ENCODE measurements around the gene WNT16. TPM values are rescaled to one million over a fixed set of nuclear protein-coding genes. Genes with fewer than 3 reads are reported as not detected.

The WNT16 gene
- total RNA-seq, 1 donor from 2014 or later, result 0.49 TPM

GRCh38 chr7:121327671-121328070 lies 1.1 kb upstream of the WNT16 start:
- no peak overlapping the region for H3K27ac Mint-ChIP-seq
- DNase-seq (ENCODE audit: low spot score in 2 of 2, unreplicated experiment in 2 of 2), result no peak
- no peak overlapping the region for H3K4me3 Mint-ChIP-seq
- H3K4me1 Mint-ChIP-seq, result peaks cover 30% of the 10 kb centered on the region
- H3K27me3 Mint-ChIP-seq (ENCODE audit: low read depth), result peaks cover 56% of the 10 kb centered on the region
- H3K36me3 Mint-ChIP-seq, result no peaks in the 10 kb centered on the region
- TF ChIP-seq, protein P1, sequence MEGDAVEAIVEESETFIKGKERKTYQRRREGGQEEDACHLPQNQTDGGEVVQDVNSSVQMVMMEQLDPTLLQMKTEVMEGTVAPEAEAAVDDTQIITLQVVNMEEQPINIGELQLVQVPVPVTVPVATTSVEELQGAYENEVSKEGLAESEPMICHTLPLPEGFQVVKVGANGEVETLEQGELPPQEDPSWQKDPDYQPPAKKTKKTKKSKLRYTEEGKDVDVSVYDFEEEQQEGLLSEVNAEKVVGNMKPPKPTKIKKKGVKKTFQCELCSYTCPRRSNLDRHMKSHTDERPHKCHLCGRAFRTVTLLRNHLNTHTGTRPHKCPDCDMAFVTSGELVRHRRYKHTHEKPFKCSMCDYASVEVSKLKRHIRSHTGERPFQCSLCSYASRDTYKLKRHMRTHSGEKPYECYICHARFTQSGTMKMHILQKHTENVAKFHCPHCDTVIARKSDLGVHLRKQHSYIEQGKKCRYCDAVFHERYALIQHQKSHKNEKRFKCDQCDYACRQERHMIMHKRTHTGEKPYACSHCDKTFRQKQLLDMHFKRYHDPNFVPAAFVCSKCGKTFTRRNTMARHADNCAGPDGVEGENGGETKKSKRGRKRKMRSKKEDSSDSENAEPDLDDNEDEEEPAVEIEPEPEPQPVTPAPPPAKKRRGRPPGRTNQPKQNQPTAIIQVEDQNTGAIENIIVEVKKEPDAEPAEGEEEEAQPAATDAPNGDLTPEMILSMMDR (IDR thresholded peaks at IDR 0.05; ENCODE audit: unreplicated experiment), result no peak
- no peaks in the 10 kb centered on the region for H3K9me3 Mint-ChIP-seq

GRCh38 chr7:121329191-121330052 lies 622 bp downstream of the WNT16 start:
- Mint-ChIP-seq H3K27me3 (ENCODE audit: low read depth) (peaks cover 59% of the 10 kb centered on the region), H3K4me3 (peak overlapping the region; percentile 72), H3K36me3 (no peaks in the 10 kb centered on the region), H3K9me3 (no peaks in the 10 kb centered on the region), H3K4me1 (peaks cover 22% of the 10 kb centered on the region), H3K27ac (no peak overlapping the region)
- DNase-seq (ENCODE audit: low spot score in 2 of 2, unreplicated experiment in 2 of 2), result peak in 1 of 2 experiments; percentile 62
- TF ChIP-seq, protein P1 (IDR thresholded peaks at IDR 0.05; ENCODE audit: unreplicated experiment), result no peak

DNA sequence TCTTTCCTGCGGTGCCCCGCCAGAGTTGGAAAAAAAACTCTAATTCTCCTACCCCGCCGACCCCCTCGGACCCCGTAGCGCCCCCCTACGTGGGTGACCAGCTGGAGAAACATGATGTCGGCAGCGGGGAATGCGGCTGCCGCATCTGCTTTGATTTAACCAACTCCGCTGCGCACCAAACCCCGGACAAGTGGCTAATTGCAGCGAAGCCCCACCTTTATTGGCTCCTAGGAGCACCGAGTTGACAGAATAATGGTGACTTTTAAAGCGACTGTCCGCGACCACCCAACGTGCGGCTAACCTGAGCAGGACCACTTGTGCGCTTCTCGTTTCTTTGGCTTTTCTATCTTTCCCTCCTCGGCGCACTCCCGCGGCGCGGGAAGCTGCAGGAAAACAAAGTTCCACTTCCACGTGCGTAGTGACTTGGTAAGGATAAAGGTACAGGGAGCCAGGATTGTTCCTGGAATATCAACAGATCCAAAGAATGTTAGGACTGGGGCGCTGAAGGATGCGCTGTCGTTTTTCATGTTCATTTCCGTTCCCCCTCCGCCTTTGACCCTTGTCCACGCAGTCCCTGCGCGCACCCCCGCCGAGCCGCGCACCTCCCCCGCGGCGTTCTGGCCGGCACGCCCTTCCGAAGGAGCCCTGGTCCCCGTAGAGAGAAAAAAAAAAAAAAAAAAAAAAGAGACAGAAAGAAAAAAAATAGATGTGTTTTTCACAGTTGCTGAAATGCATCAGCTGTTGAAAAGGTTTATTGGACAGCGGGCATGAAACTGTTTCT lies 1.4 kb downstream of the WNT16 start:
- no peak for DNase-seq (ENCODE audit: low spot score in 2 of 2, unreplicated experiment in 2 of 2)
- no peaks in the 10 kb centered on the region for H3K36me3 Mint-ChIP-seq
- H3K27me3 Mint-ChIP-seq (ENCODE audit: low read depth), result peaks cover 63% of the 10 kb centered on the region
- peaks cover 23% of the 10 kb centered on the region for H3K4me1 Mint-ChIP-seq
- TF ChIP-seq, protein P1 (IDR thresholded peaks at IDR 0.05; ENCODE audit: unreplicated experiment), result no peak
- H3K4me3 Mint-ChIP-seq, result peak overlapping the region; percentile 72
- H3K9me3 Mint-ChIP-seq, result no peaks in the 10 kb centered on the region
- H3K27ac Mint-ChIP-seq, result no peak overlapping the region

GRCh38 chr7:121331048-121331447 lies 2.2 kb downstream of the WNT16 start:
- TF ChIP-seq, protein P1 (IDR thresholded peaks at IDR 0.05; ENCODE audit: unreplicated experiment), result no peak
- Mint-ChIP-seq H3K4me3 (no peak overlapping the region), H3K27me3 (ENCODE audit: low read depth) (peaks cover 63% of the 10 kb centered on the region)

DNA sequence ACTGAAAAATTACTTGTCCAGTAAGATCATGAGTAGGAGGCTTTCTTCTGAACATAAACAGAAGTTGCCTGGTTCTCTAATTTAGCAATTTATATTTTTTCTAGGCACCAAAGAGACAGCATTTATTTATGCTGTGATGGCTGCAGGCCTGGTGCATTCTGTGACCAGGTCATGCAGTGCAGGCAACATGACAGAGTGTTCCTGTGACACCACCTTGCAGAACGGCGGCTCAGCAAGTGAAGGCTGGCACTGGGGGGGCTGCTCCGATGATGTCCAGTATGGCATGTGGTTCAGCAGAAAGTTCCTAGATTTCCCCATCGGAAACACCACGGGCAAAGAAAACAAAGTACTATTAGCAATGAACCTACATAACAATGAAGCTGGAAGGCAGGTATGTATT lies 2.8 kb downstream of the WNT16 start:
- no peak for DNase-seq (ENCODE audit: low spot score in 2 of 2, unreplicated experiment in 2 of 2)
- Mint-ChIP-seq H3K9me3 (no peaks in the 10 kb centered on the region), H3K4me3 (no peak overlapping the region), H3K36me3 (no peaks in the 10 kb centered on the region), H3K4me1 (peaks cover 26% of the 10 kb centered on the region), H3K27ac (no peak overlapping the region), H3K27me3 (ENCODE audit: low read depth) (peaks cover 63% of the 10 kb centered on the region)
- TF ChIP-seq, protein P1 (IDR thresholded peaks at IDR 0.05; ENCODE audit: unreplicated experiment), result no peak

More at GRCh38 chr7:121331048-121331447, 2.2 kb downstream of the WNT16 start:
- Mint-ChIP-seq H3K27ac (no peak overlapping the region), H3K36me3 (no peaks in the 10 kb centered on the region), H3K9me3 (no peaks in the 10 kb centered on the region), H3K4me1 (peaks cover 26% of the 10 kb centered on the region)
- no peak for DNase-seq (ENCODE audit: low spot score in 2 of 2, unreplicated experiment in 2 of 2)

All from mesothelial cell of epicardium (in vitro differentiated cells).